Endothelial cell of umbilical vein (primary cell): ENCODE results near the gene ZNF827. TPM values are rescaled to one million over a fixed set of nuclear protein-coding genes. Genes with fewer than 3 reads are reported as not detected.

Source experiments
- BruUV-seq: library from RNA; stranded (reverse); fragments of 400-500 nt; replicated peaks from 2 replicates; lab custom pipeline; 2021; lab: Mats Ljungman, UMichigan
- CTCF ChIA-PET: fragments of 300-600, 350-600 bp; sonication (Branson Sonifier 250); formaldehyde crosslinking; loops from one replicate; lab custom pipeline; 2021; ENCODE audit warnings: antibody characterized with exemption, inconsistent platforms; lab: Charles Lee
- POLR2A ChIA-PET: fragments of 300-600, 350-600 bp; sonication (Branson Sonifier 250); formaldehyde crosslinking; loops from one replicate; lab custom pipeline; 2021; ENCODE audit warnings: antibody characterized with exemption, inconsistent platforms; lab: Charles Lee
- DNase-seq: peaks from one replicate; pipeline ENCODE4 v3.0.0-alpha.2; 2011; ENCODE audit warnings: low read depth, low spot score
- FAIRE-seq: peaks from 2 replicates; lab custom pipeline; 2011; peaks lifted over from hg19 to GRCh38; lab: Jason Lieb, UNC
- H2AFZ ChIP-seq: 2 replicates; pipeline ENCODE4 v1.6.0; 2012; ENCODE audit warnings: low read depth, low read length, control low read depth, inconsistent platforms
- H3K27ac ChIP-seq: 2 replicates; pipeline ENCODE4 v1.5.1; 2011; ENCODE audit warnings: low read depth, mild to moderate bottlenecking, control low read depth, low read length, moderate library complexity; ENCODE audit not compliant: insufficient read depth
- H3K27me3 ChIP-seq, 2 experiments: 2 replicates each; pipeline versions ENCODE4 v1.6.0 to v1.6.1; 2011; ENCODE audit warnings: low read length in 2 of 2, mixed read lengths in 1 of 2; ENCODE audit not compliant: control insufficient read depth in 2 of 2, insufficient read depth in 2 of 2
- H3K36me3 ChIP-seq, 2 experiments: 2 replicates in 1 of 2; 3 replicates in 1 of 2; pipeline ENCODE4 v1.5.1; 2011; ENCODE audit warnings: low read length in 2 of 2, mild to moderate bottlenecking in 1 of 2, moderate library complexity in 1 of 2; ENCODE audit not compliant: control insufficient read depth in 2 of 2, insufficient read depth in 2 of 2; ENCODE audit errors: extremely low read depth in 1 of 2
- H3K4me1 ChIP-seq: 3 replicates; pipeline ENCODE4 v1.5.1; 2011; ENCODE audit warnings: mild to moderate bottlenecking, low read length; ENCODE audit not compliant: control insufficient read depth, insufficient read depth; ENCODE audit errors: extremely low read depth
- H3K4me2 ChIP-seq: 2 replicates; pipeline ENCODE4 v1.6.1; 2011; ENCODE audit warnings: low read length, control low read depth, mixed read lengths; ENCODE audit not compliant: insufficient read depth
- H3K4me3 ChIP-seq, 3 experiments: fragments of 200-600 bp in 1 of 3; sonication (generic), shearing (Covaris generic) in 1 of 3; replicated peaks in 1 of 3; 2 replicates each; pipeline ENCODE4 v1.5.1; 2011 to 2016; ENCODE audit warnings: control low read depth in 3 of 3, low read length in 3 of 3, mild to moderate bottlenecking in 2 of 3, inconsistent platforms in 1 of 3, low read depth in 1 of 3, moderate library complexity in 1 of 3; ENCODE audit not compliant: insufficient read depth in 1 of 3
- H3K79me2 ChIP-seq: 2 replicates; pipeline ENCODE4 v1.6.0; 2012; ENCODE audit warnings: low read length, inconsistent platforms; ENCODE audit not compliant: control insufficient read depth, insufficient read depth
- H3K9ac ChIP-seq: replicated peaks from 2 replicates; pipeline ENCODE3; 2011; ENCODE audit warnings: low read length, control low read depth; ENCODE audit not compliant: insufficient read depth; ENCODE audit errors: extremely low read depth
- H3K9me1 ChIP-seq: replicated peaks from 3 replicates; pipeline ENCODE4 v1.6.0; 2011; ENCODE audit warnings: mild to moderate bottlenecking, low read length; ENCODE audit not compliant: control insufficient read depth, insufficient read depth; ENCODE audit errors: extremely low read depth
- H3K9me3 ChIP-seq: replicated peaks from 2 replicates; pipeline ENCODE4 v1.5.1; 2012; ENCODE audit warnings: low read length, inconsistent platforms; ENCODE audit not compliant: control insufficient read depth, insufficient read depth
- H4K20me1 ChIP-seq: replicated peaks from 2 replicates; pipeline ENCODE3; 2011; ENCODE audit warnings: mild to moderate bottlenecking, low read length; ENCODE audit not compliant: control insufficient read depth, insufficient read depth; ENCODE audit errors: extremely low read depth
- EZH2 ChIP-seq: IDR thresholded peaks from 2 replicates; pipeline ENCODE4 v1.6.1; 2012; ENCODE audit warnings: borderline replicate concordance, low read depth, mild to moderate bottlenecking, moderate library complexity, low read length, inconsistent platforms; ENCODE audit not compliant: severe bottlenecking
- FOS ChIP-seq: IDR thresholded peaks from 2 replicates; pipeline ENCODE4 v1.6.1; 2011; ENCODE audit warnings: mild to moderate bottlenecking, low read length, moderate library complexity, borderline replicate concordance; ENCODE audit not compliant: insufficient read depth
- JUN ChIP-seq: IDR thresholded peaks from 2 replicates; pipeline ENCODE4 v1.6.1; 2011; ENCODE audit warnings: borderline replicate concordance, low read depth; ENCODE audit not compliant: insufficient read length, insufficient read depth
- MYC ChIP-seq: IDR thresholded peaks from one replicate; pipeline ENCODE4 v1.6.1; 2011; ENCODE audit warnings: mild to moderate bottlenecking, low read depth, low read length
- POLR2AphosphoS5 ChIP-seq: IDR thresholded peaks from 2 replicates; pipeline ENCODE4 v1.6.1; 2012; ENCODE audit warnings: low read depth, mild to moderate bottlenecking, control low read depth, low read length, moderate library complexity; ENCODE audit not compliant: insufficient read depth
- dilution Hi-C: fragments of 300-500 bp; cut with MboI; formaldehyde crosslinking; loops from one replicate; pipeline ENCODE4 v1.15.0; 2019; ENCODE audit warnings: low sequenced_read_pairs; ENCODE audit not compliant: extremely low pct_ligation_motif_present
- intact Hi-C: fragments of 100-400 bp; cut with micrococcal nuclease; formaldehyde crosslinking; loops from one replicate; pipeline ENCODE4 v1.10.0; 2022
- polyA plus RNA-seq, 4 experiments: library from polyadenylated mRNA; depleted of rRNA in 3 of 4; stranded (reverse) in 3 of 4; unstranded in 1 of 4; fragments of >200 nt; gene quantifications; 2 replicates each; pipeline versions ENCODE4 v1.2.1 to v1.2.3, GENCODE V29; 2011 to 2012; ENCODE audit warnings: missing spikeins in 1 of 4
- total RNA-seq: library from RNA; stranded (reverse); gene quantifications from 2 replicates; pipeline ENCODE4 v1.2.3, GENCODE V29; 2021
- TF ChIP-seq, protein P1 (sequence below): IDR thresholded peaks from 2 replicates; pipeline ENCODE4 v1.6.1; 2011; ENCODE audit not compliant: insufficient read depth, insufficient read length
- TF ChIP-seq, protein P2 (sequence below), 2 donors: IDR thresholded peaks; 1 replicate in 1 of 2; 2 replicates in 1 of 2; pipeline ENCODE4 v1.5.1; 2011; ENCODE audit warnings: low read length in 2 of 2, mild to moderate bottlenecking in 2 of 2, moderate library complexity in 2 of 2, control low read depth in 1 of 2, inconsistent platforms in 1 of 2, low read depth in 1 of 2; ENCODE audit not compliant: insufficient read depth in 1 of 2; ENCODE audit errors: extremely low read depth in 1 of 2

ZNF827 gene
- total and polyA plus RNA-seq, 2 donors (not counting 3 experiments of a cell fraction or from before 2014, with no cell fraction given), result 16.9 to 23.7 TPM

DNA sequence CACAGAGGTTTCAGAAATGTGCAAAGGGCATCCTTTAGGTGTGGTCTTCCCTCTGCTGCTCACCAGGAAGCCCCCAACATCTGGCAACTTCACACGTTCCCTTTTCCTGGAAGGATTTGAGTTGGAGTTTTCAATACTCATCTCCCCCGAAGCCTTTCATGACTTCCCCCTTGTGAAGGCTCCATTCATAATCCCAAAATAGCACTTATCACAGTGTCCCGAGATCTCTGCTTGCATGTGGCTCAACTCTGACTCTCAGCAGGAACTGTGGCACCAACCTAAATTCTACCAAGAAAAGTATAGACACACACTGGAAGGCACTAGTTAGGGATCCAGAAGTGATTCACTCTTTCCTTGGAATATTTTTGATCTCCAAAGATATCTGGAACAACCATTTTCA lies 40.5 kb upstream of the ZNF827 start:
- Histone ChIP-seq H3K4me2 (no peak overlapping the region), H3K4me3 (no peak overlapping the region), H2AFZ (no peak overlapping the region), H3K9ac (no peak overlapping the region), H3K4me1 (no peaks in the 10 kb centered on the region), H3K27ac (no peak overlapping the region), H3K79me2 (no peaks in the 10 kb centered on the region), H3K27me3 (peaks cover 2 to 13% of the 10 kb centered on the region in 2 experiments), H3K9me3 (no peaks in the 10 kb centered on the region), H4K20me1 (no peaks in the 10 kb centered on the region), H3K36me3 (no peaks in the 10 kb centered on the region), H3K9me1 (no peaks in the 10 kb centered on the region)
- intact Hi-C loops, result no loop called here
- FAIRE-seq (no peak), DNase-seq (no peak)
- CTCF ChIA-PET, result no interaction called here
- no peak for TF ChIP-seq MYC
- TF ChIP-seq, protein P1, sequence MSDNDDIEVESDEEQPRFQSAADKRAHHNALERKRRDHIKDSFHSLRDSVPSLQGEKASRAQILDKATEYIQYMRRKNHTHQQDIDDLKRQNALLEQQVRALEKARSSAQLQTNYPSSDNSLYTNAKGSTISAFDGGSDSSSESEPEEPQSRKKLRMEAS, result no peak
- TF ChIP-seq EZH2, result no peak
- no TSS peak for BruUV-seq
- POLR2A ChIA-PET, result no interaction called here
- dilution Hi-C loops, result no loop called here

DNA sequence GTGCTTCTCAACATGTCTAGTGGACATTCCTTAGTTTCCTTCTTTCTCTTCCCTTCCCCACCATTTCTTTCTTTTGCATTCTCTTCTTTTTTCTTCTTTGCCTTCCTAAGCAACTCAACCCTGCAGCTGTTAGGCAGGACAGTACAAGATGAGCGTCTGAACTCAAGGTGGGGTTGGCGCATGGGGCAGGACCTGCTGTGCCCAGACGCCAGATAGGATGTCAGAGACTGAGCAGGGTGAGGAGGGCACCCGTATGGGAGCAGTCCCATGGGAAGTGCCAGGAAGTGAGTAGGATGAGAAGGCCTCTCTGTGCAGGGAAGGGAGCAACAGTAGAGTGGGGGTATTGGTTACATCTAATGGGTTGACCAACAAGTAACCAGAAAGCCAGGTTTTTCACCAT lies 38.1 kb upstream of the ZNF827 start:
- BruUV-seq, result no TSS peak
- Histone ChIP-seq H2AFZ (no peak overlapping the region), H3K4me2 (no peak overlapping the region), H3K4me3 (no peak overlapping the region), H3K27me3 (peaks cover 2 to 13% of the 10 kb centered on the region in 2 experiments), H3K4me1 (no peaks in the 10 kb centered on the region), H3K9me3 (no peaks in the 10 kb centered on the region), H3K79me2 (no peaks in the 10 kb centered on the region), H3K9me1 (no peaks in the 10 kb centered on the region), H3K9ac (no peak overlapping the region), H4K20me1 (no peaks in the 10 kb centered on the region), H3K27ac (no peak overlapping the region), H3K36me3 (no peaks in the 10 kb centered on the region)
- FAIRE-seq (no peak), DNase-seq (no peak)
- intact Hi-C loops (no loop called here), dilution Hi-C loops (no loop called here)
- TF ChIP-seq MYC, result no peak
- no peak for TF ChIP-seq JUN
- no peak for TF ChIP-seq FOS
- TF ChIP-seq, protein P2, sequence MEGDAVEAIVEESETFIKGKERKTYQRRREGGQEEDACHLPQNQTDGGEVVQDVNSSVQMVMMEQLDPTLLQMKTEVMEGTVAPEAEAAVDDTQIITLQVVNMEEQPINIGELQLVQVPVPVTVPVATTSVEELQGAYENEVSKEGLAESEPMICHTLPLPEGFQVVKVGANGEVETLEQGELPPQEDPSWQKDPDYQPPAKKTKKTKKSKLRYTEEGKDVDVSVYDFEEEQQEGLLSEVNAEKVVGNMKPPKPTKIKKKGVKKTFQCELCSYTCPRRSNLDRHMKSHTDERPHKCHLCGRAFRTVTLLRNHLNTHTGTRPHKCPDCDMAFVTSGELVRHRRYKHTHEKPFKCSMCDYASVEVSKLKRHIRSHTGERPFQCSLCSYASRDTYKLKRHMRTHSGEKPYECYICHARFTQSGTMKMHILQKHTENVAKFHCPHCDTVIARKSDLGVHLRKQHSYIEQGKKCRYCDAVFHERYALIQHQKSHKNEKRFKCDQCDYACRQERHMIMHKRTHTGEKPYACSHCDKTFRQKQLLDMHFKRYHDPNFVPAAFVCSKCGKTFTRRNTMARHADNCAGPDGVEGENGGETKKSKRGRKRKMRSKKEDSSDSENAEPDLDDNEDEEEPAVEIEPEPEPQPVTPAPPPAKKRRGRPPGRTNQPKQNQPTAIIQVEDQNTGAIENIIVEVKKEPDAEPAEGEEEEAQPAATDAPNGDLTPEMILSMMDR (IDR thresholded peaks at IDR 0.05; ENCODE audit: extremely low read depth in 1 of 2, insufficient read depth in 1 of 2, low read depth in 1 of 2, low read length in 2 of 2), result no peak
- TF ChIP-seq POLR2AphosphoS5, result no peak
- POLR2A ChIA-PET, result no interaction called here
- CTCF ChIA-PET, result no interaction called here
